ENCODE measurements around the gene AK3.
"Not testable (repeated sequence)": the region's sequence is repeated elsewhere in the genome, so short reads cannot be mapped to it uniquely, and the experiment has no call there.

The AK3 gene

GRCh38 chr9:4662989-4663792, 77.8 kb downstream of the AK3 start:
- DNase-seq, result no peak

- peak; percentile 26 for DNase-seq
Observed at GRCh38 chr9:4662108-4662988, 78.7 kb downstream of the AK3 start, which contains the start of gene PLPP6. Gene PLPP6, plus strand, starts transcription at chr9:4662294. Its CDS starts 82 bp downstream, at chr9:4662376.

- DNase-seq, result no peak
Observed at GRCh38 chr9:4661611-4662010, 79.4 kb downstream of the AK3 start.

- DNase-seq, result no peak
Observed at GRCh38 chr9:4661165-4661564, 79.8 kb downstream of the AK3 start.

GRCh38 chr9:4660665-4661064, 80.3 kb downstream of the AK3 start:
- not testable (repeated sequence) for DNase-seq

Data from NCI-H524 treated with DMSO at 0.1 percent for 48 hours (cell line).